ENCODE data around the gene GTF3C5.
"Not testable (repeated sequence)": the region's sequence is repeated elsewhere in the genome, so short reads cannot be mapped to it uniquely, and the experiment has no call there.

GTF3C5 gene

GRCh38 chr9:133030317-133031129 is at the start of gene GTF3C5:
GTF3C5 (plus strand) TSS chr9:133030997; CDS start chr9:133031012, 15 bp downstream.
- peak; percentile 96 for DNase-seq

DNA sequence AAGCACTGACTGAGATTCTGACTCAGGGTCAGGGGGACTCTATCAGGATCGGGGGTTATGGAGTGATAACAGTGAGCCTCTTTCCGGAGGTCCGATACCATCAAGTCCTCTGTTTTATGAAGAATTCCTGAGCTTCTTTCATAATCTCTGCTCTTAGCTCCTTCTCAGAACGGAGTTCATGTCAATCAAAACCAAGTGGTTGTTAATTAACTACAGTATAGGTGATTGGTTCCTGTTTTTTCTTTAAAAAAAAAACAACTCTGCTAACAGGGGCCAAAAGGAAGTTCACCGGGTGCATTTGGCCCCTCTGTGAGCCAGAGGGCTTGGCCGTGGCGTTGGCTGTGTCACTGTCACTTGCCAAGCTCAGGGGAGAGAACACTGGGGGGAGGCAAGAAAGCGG is 48.3 kb upstream of the GTF3C5 start:
- peak; percentile 43 for DNase-seq

DNA sequence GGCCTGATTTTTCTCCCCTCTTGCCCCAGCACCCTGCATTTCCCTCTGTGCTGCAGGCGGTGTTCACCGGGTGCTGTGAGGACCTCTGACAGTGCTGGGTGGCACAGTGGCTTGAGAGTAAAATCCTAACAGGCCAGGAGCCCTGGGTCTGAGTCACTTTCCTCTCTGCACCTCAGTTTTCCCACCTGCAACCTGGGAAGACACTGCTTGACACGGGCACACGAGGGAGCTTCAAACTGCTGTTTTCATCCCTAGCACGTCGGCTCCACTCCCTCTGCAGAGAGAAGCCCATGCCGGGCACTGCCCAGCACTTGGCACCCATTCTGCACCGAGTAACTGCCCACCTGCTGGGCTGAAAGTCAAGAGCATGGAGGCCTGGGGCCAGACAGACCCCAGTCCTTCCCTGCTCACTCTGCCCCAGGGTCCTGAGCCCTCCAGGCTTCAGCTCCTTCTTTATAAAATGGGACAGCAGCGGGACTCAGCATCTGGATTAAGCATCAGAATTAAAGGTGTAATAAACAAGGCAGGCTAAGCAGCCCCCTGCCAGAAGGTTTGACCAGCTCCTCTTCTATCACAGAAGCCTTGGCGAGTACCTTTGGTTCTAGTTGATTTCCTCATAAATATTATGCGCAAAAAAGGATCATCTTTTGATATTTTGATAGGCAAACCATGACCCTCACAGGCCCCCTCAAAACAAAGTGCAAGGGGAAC is 47.2 kb upstream of the GTF3C5 start:
- no peak for DNase-seq

DNA sequence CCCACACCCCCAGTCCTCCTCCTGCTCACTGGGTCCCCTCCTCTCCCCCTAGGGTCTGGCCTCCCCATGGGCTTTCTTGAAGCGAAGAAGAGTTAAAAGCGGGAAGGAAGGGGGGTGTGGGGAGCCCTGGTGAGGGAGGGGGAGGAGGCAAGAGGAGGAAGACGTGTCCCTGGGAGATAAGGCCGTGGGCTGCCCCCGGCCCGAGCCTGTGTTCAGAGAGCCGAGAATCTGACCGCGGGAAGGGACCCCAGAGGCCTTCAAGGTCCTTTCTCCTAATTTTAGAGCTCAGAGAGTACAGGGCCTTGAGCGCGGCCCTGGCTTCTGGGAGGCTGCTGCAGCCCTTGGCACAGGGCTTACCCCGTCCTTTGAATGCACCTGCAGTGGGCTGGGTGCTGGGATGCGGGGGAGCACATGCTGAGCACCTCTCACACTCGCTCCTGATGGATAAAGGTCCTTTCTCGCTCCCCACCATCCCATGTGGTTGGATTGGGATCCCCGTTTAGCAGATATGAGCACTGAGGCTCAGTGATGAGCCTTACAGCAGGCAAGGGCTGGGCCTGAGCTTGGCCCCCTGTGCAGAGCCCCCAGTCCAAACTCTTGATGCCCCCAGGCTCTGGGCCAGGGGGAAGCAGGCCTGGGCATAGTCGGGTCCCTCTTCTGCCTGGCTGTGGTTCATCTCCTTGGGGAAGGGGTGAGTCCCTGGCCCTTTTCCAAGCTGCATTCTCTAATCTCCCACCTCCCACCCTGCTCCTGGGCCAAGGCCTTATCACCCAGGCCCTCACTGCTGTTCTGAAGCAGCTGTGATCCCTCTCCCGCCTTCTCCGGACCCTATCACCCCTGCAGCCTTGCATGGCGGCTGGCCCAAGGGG is 46.4 kb upstream of the GTF3C5 start:
- DNase-seq: peak; percentile 79

GRCh38 chr9:132985071-132985350 is 45.8 kb upstream of the GTF3C5 start:
- no peak for DNase-seq

GRCh38 chr9:132985489-132985888 is 45.3 kb upstream of the GTF3C5 start:
- DNase-seq: no peak

DNA sequence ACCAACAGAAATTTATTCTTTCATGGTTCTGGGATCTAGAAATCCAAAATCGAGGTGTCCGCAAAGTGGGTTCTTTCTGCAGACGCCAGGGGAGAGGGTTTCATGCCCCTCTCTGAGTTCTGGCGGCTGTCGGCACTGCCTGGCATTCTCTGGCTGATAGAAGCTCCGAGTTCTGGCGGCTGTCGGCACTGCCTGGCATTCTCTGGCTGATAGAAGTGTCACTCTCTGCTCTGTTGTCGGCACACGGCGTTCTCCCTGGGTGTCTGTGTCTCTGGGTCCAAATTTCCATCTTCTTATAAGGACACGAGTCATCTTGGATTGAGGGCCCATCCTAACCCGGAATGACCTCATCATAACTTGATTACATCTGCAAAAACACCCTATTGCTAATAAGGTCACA is 44.7 kb upstream of the GTF3C5 start:
- no peak for DNase-seq

GRCh38 chr9:132986640-132987620 is 43.9 kb upstream of the GTF3C5 start:
- no peak for DNase-seq

DNA sequence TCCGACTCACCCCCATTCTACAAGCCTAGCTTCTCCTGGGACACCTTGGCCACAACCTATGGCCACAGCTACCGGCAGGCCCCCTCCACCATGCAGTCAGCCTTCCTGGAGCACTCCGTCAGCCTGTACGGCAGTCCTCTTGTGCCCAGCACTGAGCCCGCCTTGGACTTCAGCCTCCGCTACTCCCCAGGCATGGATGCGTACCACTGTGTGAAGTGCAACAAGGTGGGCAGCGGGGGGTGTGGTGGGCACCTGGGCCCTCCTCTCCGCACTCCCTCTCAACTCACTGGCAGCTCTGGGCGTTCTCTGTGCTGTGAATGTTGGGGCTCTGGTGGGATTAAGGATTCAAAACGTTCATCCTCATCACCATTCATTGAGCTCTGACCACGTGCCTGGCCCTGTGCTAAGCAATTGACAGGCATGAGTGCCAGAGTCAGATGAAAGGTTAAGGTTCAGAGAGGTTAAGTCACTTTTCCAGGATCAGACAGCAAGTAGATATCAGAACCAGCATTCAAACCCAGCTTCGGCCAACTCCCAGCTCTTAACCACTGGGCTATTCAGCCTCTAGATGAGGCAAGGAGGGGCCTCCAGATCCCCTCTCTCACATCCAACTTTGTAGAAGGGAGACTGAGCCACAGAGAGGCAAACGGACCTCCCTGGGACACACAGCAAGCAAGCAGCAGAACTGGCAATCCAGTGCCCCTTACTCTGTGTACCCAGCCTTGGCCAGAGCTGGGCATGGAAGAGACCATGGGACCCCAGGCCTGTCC is 42.4 kb upstream of the GTF3C5 start:
- DNase-seq: no peak

DNA sequence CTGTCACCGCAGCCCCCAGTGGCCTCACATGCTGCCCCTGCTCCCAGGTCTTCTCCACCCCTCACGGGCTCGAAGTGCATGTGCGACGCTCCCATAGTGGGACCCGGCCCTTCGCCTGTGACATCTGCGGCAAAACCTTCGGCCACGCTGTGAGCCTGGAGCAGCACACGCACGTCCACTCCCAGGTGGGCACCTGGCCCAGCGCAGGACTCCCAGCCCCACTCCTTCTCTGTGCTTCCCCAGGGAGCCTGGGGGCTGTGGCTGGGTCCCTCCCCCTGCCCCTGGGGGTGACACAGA is 41.8 kb upstream of the GTF3C5 start:
- DNase-seq: no peak

- no peak for DNase-seq
These were observed 41.3 kb upstream of the GTF3C5 start for GRCh38 chr9:132989414-132989996.

- not testable (repeated sequence) for DNase-seq
These were observed 40.7 kb upstream of the GTF3C5 start for GRCh38 chr9:132989998-132990557.

DNA sequence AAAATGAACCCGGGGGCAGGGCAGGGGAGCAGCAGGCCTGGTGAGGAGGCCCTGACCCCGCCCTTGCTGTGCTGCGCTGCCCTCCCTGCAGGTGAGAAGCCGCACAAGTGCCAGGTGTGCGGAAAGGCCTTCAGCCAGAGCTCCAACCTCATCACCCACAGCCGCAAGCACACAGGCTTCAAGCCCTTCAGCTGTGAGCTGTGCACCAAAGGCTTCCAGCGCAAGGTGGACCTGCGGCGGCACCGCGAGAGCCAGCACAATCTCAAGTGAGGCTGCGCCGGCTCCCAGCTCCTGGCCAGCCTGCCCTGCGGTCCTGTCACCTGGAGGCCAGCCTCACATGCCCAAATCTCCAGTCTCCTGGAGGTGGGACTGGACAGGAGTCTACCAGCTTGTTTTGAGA is 40.0 kb upstream of the GTF3C5 start:
- DNase-seq: no peak

GRCh38 chr9:132991351-132992300 is 39.2 kb upstream of the GTF3C5 start:
- DNase-seq: no peak

DNA sequence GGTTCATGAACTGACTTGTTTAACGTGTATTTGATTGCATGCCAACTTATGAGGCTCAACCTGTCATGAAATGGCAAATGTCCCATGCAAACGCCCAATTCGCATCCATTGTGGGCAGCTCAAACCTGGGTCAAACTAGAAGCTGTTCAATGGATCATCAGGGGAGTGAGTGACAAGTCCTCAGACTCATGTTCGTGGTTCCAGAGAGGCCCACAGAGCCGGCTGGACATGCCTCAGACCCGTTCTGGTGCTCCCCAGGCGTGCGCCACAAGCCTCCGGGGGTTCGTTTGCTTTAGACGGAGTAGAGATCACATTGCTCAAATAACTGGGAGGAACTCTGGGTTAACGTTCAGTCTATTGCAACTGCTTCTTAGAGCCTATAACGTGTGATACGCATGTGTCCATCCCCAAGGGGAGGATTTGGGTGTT is 37.3 kb upstream of the GTF3C5 start:
- DNase-seq: no peak

DNA sequence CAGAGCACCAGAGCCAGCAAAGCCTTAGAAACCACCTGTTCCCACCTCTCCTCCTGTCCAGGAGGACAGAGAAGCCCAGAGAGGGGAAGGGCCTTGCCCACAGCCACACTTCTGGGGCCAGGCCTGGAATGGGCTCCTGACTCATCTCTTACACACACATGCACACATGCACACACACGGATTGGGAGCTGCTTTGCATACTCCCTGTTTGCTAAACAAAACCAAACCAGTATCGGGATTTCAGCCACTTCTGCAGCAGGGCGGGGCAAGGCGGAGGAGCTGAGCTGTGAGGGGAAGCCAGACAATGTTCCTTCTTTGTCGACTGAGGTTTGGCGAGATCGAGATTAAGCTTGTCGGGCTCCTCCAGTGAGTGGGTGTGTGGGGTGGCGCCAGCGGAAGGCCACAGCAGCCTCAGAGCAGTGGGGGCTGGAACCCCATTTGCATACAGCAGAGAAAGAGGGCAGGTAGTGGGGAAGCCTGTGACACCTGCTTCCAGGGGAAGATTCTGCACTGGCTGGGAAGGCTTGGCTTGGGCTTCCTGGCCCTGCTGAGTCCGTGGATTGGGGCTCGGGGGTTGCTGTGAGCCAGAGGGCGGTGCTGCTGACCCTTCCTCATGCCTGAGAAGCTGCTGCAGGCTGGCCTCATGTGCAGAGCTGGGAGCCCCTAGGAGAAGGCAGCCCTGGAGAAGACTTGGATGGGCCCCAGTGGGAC is 36.2 kb upstream of the GTF3C5 start:
- DNase-seq: peak; percentile 71

- DNase-seq: no peak
These were observed 35.7 kb upstream of the GTF3C5 start for GRCh38 chr9:132995121-132995420.

GRCh38 chr9:132995879-132996278 is 34.9 kb upstream of the GTF3C5 start:
- DNase-seq: no peak

DNA sequence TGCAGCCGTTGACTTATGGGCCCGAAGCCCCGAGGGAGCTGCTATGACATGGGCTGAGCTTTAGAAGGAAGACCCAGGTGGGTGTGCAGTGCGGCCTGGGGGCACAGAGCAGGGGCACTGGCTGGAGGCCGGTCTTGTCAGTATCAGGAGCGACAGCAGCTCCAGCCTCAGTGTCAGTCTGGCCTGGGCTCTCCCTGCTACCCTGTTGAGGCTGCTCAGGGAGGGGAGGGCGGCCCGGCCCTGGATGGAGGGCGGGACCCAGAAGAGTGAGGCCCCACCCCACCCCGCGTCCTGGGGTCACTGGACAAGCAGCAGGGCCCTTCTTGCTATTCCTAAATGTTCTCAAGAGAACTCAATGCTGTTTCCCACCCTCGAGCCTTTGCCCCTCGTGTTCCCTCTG is 34.3 kb upstream of the GTF3C5 start:
- no peak for DNase-seq
